Osteoblast (primary cell): ENCODE data around the gene AKNAD1. TPM values are rescaled to one million over a fixed set of nuclear protein-coding genes. Genes with fewer than 3 reads are reported as not detected.

Source experiments
- DNase-seq: peaks from one replicate; pipeline ENCODE4 v3.0.0; 2011; ENCODE audit warnings: low spot score, mixed read lengths; ENCODE audit not compliant: insufficient read length; ENCODE audit errors: missing footprints
- H2AFZ ChIP-seq: 2 replicates; pipeline ENCODE4 v1.6.0; 2011; ENCODE audit warnings: mild to moderate bottlenecking, low read length
- H3K27ac ChIP-seq: 2 replicates; pipeline ENCODE4 v1.5.1; 2011; ENCODE audit warnings: mild to moderate bottlenecking, low read depth, low read length, moderate library complexity
- H3K27me3 ChIP-seq: 2 replicates; pipeline ENCODE4 v1.6.0; 2012; ENCODE audit warnings: mild to moderate bottlenecking, control low read depth, inconsistent platforms, low read length, moderate library complexity; ENCODE audit not compliant: insufficient read depth
- H3K36me3 ChIP-seq: 2 replicates; pipeline ENCODE4 v1.5.1; 2011; ENCODE audit warnings: mild to moderate bottlenecking, low read length, control low read depth, moderate library complexity; ENCODE audit not compliant: insufficient read depth
- H3K4me1 ChIP-seq: 2 replicates; pipeline ENCODE4 v1.5.1; 2011; ENCODE audit warnings: mild to moderate bottlenecking, low read length, control low read depth, moderate library complexity; ENCODE audit not compliant: insufficient read depth
- H3K4me2 ChIP-seq: 2 replicates; pipeline ENCODE4 v1.6.0; 2011; ENCODE audit warnings: mild to moderate bottlenecking, low read length; ENCODE audit not compliant: insufficient read depth
- H3K4me3 ChIP-seq: fragments of 200-600 bp; sonication (generic); 3 replicates; pipeline ENCODE4 v1.5.1; 2012; ENCODE audit warnings: mild to moderate bottlenecking, low read length, inconsistent platforms; ENCODE audit not compliant: insufficient read depth
- H3K79me2 ChIP-seq: 2 replicates; pipeline ENCODE4 v1.6.0; 2012; ENCODE audit warnings: mild to moderate bottlenecking, low read length, control low read depth, inconsistent platforms; ENCODE audit not compliant: insufficient read depth
- H3K9me3 ChIP-seq: 2 replicates; pipeline ENCODE4 v1.5.1; 2011; ENCODE audit warnings: low read depth, low read length, control low read depth
- H4K20me1 ChIP-seq: 2 replicates; pipeline ENCODE4 v1.6.0; 2012; ENCODE audit warnings: mild to moderate bottlenecking, low read length, control low read depth; ENCODE audit not compliant: insufficient read depth
- total RNA-seq: library from RNA; depleted of rRNA; stranded (reverse); fragments of >200 nt; gene quantifications from 2 replicates; pipeline ENCODE4 v1.2.3, GENCODE V29; 2012
- TF ChIP-seq, protein P1 (sequence below): IDR thresholded peaks from 2 replicates; pipeline ENCODE4 v1.5.1; 2011; ENCODE audit warnings: mild to moderate bottlenecking, low read depth, low read length, moderate library complexity; ENCODE audit errors: extremely low read depth

The AKNAD1 gene
- total RNA-seq, 1 donor, result not detected

DNA sequence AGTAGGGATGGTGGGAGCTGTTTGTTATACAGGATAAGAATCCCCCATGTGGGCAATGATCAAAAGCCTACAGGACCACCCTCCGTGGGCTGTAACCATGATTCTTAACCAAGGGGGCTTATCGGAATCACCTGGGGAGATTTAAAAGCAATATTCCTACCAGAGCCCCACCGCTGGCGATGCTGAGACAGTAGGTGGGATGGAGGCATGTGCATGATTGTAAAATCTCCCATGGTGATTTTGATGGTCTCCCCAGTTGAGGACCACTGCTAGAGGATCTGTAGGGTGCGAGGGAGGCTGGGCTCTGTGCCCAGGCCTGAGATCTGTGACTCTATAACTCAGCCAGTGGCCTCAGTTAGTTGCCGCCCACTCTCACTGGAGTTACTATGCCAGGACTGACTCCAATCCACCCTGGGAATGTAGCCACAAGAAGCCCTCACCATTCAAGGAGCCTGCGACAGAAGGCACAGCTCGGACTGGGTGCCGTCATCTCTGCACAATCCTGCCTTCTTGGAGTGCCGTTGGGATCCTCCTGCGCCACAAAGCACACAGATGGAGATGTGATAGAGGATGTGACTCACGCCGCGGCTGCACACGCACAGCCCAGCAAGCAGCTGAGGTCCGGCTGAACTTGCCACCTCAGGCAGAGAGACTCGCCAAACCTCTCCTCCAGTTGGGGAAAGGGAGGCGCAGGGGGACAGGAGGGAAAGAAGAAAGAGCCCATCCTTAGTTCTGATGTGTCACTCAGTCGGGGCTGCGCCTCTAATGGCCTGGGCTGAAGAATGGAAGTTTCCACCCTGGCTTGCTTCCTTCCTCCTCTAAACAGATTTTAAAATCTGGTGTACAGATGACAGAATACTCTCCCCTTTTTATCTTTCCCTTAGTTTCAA is 26.5 kb downstream of the AKNAD1 start:
- Histone ChIP-seq H3K4me1 (peaks cover 42% of the 10 kb centered on the region), H3K36me3 (no peaks in the 10 kb centered on the region), H3K4me2 (peak overlapping the region; percentile 70), H4K20me1 (no peaks in the 10 kb centered on the region), H3K9me3 (no peaks in the 10 kb centered on the region), H3K4me3 (peak overlapping the region; percentile 53), H3K79me2 (no peaks in the 10 kb centered on the region), H3K27ac (peak overlapping the region; percentile 97), H2AFZ (peak overlapping the region; percentile 83), H3K27me3 (no peaks in the 10 kb centered on the region)
- peak; percentile 78 for DNase-seq
- TF ChIP-seq, protein P1, sequence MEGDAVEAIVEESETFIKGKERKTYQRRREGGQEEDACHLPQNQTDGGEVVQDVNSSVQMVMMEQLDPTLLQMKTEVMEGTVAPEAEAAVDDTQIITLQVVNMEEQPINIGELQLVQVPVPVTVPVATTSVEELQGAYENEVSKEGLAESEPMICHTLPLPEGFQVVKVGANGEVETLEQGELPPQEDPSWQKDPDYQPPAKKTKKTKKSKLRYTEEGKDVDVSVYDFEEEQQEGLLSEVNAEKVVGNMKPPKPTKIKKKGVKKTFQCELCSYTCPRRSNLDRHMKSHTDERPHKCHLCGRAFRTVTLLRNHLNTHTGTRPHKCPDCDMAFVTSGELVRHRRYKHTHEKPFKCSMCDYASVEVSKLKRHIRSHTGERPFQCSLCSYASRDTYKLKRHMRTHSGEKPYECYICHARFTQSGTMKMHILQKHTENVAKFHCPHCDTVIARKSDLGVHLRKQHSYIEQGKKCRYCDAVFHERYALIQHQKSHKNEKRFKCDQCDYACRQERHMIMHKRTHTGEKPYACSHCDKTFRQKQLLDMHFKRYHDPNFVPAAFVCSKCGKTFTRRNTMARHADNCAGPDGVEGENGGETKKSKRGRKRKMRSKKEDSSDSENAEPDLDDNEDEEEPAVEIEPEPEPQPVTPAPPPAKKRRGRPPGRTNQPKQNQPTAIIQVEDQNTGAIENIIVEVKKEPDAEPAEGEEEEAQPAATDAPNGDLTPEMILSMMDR, result no peak

DNA sequence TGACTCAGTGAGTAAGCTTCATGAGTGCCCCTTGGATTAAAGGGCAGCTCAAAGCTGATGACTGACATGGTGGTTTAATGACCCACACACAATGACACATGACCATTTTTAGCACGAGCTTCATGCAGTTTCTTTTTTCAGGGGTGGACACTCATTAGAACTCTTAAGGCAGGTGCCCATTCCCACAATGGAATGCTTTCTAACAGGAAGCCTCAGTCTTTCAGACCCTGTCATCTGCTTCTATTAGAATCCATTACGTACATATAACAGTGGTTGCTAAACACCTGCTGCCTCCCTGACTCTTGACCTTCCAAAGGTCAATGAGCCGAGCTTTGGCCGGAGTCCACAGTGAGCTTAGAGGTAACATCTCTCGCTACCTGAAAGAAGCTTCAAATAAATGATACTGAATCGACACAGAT is 27.4 kb downstream of the AKNAD1 start:
- Histone ChIP-seq H3K27me3 (no peaks in the 10 kb centered on the region), H3K27ac (peak overlapping the region; percentile 97), H4K20me1 (no peaks in the 10 kb centered on the region), H3K79me2 (no peaks in the 10 kb centered on the region), H3K4me3 (no peak overlapping the region), H3K4me2 (peak overlapping the region; percentile 70), H3K4me1 (peaks cover 42% of the 10 kb centered on the region), H3K36me3 (no peaks in the 10 kb centered on the region), H2AFZ (no peak overlapping the region), H3K9me3 (no peaks in the 10 kb centered on the region)
- TF ChIP-seq, protein P1, result no peak
- no peak for DNase-seq

DNA sequence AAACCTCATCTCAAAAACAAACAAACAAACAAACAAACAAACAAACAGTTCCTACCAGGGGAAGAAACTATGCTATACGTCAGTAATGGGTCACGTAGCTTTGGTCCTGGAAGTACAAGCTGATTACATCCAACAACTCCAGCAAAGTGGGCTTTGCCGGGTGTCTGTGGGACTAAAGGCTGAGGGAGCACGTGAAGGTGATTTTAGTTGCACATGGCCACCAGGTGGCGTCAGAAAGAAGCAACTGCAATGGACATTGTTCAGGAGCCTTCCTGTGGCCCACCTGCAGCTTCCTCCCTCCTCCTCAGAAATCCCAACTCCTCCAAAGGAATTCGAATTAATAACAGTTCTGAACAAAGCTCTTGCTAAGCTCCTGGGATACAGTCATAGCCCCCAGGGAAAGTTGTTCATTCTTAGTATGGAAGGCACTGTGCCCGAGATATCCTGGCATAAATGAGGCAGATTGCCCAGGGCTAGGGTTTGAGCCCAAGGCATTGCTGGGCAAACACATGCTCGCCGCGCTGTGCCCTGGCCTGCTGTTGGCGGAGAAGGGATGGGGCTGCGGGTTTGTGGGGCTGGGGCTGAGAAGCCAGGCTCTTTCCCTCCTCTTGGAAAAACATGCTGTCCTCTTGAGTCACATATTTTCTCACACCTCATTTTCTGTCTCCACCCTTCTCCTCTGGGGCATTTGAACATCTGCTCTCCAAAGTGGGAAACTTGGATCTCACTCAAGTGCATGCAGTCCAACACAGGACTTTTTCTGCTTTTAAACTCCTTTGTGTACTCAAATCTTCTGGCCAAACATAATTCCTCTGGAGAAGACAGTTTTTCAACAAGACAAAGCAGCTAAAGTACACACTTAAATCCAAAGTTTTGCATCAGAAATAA is 28.6 kb downstream of the AKNAD1 start:
- H3K4me3 ChIP-seq, result peak overlapping the region; percentile 35

More for the DNA sequence above, 28.6 kb downstream of the AKNAD1 start:
- Histone ChIP-seq H3K27me3 (no peaks in the 10 kb centered on the region), H3K4me2 (peak overlapping the region; percentile 27), H3K79me2 (no peaks in the 10 kb centered on the region), H3K9me3 (no peaks in the 10 kb centered on the region), H3K36me3 (no peaks in the 10 kb centered on the region), H3K4me1 (peaks cover 42% of the 10 kb centered on the region), H2AFZ (peak overlapping the region; percentile 60), H4K20me1 (no peaks in the 10 kb centered on the region), H3K27ac (peak overlapping the region; percentile 97)
- peak; percentile 87 for DNase-seq
- TF ChIP-seq, protein P1, result peak; percentile 75
